HG03039 (cell line): Measurements from ENCODE around the gene FOXQ1.

Experiments used
- ATAC-seq: cut with Tn5 transposase; IDR thresholded peaks from one replicate; pipeline ENCODE4 v1.9.1; 2021; ENCODE audit warnings: mild to moderate bottlenecking, moderate library complexity; ENCODE audit not compliant: unreplicated experiment

The FOXQ1 gene

DNA sequence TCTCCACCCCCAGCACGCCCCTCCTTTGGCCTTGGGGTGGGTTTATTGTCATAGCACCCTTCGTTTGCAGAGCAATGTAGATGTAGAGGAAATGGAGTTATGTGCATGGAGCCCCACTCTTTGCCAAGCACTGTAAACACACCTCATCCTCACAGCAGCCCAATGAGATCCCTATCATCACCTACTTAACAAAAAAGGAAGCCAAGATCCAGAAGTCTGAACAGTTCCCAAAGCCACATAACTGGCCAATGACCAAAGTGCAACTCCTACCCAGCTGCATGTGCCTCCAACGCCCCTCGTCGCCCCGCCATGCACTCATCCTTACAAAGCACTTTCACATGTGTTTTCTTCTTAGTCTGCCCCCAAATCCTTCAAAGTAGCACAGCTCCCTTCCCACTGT lies 21.8 kb upstream of the FOXQ1 start:
- ATAC-seq: no peak

DNA sequence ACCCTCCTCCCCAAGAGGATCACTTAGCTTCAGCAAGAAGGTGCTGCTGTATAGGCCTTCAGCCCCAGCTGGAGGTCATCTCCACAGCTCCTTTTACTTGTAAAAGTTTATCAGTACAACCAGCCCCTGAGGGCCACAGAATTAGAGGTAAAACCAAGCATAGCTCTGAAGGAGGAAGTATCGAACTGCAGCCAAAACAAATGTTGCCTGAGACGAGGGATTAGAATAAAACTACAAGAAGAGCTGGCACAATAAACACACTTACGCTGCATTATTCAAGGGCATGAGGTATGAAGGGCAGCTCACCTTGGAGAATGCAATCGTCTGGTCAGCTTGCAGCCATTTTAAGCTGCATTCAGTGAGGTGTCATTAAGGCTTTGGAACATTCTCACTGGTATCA lies 21.1 kb upstream of the FOXQ1 start:
- no peak for ATAC-seq

DNA sequence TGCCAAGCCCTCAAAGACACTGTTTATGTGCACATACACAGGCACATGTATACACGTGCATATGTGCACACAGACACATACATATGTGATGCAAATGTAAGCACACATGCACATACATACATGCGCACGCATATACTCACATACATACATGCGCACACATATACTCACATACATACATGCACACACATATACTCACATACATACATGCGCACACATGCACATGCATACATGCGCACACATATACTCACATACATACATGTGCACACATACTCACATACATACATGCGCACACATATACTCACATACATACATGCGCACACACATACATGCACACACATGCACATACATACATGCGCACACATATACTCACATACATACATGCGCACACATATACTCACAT lies 20.5 kb upstream of the FOXQ1 start:
- no peak for ATAC-seq

DNA sequence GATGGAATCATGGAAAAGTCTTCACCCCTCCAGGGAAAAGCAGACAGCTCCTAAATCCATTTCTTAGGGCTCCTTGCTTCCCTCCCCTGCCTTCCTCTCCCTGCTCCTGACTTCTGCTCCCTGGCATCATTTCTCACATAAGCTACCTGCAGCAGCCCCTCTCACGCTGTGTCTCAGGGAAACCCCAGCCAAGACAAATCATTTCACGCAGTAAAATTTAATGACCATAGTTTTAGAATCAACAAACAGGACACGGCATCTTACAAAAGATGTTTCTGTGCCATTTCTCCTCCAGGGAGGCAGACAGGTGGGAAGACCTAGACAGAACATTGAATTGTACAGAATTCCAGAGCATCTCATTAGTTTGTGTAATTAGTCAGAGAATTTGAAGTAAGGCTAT lies 16.5 kb upstream of the FOXQ1 start:
- ATAC-seq: no peak

DNA sequence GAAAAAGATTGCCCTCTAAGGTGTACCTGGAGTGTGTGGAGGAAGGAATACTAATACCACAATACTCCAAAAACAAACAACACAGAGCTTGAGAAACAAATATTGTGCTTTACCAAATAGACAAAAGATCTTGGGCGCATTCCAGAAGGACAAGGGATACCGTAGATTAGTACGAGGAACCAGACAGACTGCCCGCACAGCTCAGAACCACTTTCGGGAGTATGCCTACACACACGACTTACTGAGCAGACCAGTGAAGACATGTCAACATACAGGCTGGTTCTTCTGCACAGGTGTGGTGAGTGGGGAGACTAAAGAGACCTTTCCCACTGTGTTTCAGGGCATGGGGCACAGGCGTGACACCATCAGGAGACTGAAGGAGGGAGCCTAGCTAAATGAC lies 15.8 kb upstream of the FOXQ1 start:
- no peak for ATAC-seq

DNA sequence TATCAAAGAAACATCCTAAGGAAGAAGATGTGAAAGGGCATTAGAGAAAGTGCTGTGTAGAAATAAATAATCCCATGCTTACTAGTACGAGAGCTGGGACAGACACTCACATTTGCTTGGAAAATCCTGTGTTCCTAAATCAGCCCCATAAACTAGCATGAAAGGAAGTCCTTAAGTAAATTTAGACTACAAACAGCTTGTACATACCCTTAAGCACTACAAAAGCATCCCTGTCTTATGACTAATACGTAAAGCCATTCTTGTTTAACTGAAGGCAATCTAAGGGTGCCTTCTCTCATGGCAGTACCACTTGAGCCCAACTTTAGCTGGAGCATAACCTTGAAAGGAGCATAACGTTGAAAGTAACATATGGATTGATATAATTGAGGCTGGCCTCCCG lies 15.4 kb upstream of the FOXQ1 start:
- ATAC-seq: no peak

DNA sequence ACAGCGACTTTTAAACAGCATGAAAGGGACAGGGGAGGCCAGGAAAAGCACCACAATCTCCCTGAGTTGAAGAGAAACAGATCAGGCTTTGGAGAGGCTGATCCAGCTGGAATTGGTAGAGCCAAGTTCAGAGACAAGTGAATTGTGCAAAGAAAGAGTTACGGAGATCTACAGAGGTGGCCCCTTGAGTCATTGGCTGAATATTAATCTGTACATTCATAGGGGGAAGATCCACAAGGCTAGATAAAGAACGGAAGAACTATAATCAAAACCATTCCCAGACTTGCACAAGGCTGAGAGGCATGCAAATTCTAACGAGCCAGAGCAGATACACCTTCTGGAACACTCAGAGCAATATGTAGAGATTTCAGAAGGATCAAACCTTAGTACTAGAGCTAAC lies 14.2 kb upstream of the FOXQ1 start:
- no peak for ATAC-seq

DNA sequence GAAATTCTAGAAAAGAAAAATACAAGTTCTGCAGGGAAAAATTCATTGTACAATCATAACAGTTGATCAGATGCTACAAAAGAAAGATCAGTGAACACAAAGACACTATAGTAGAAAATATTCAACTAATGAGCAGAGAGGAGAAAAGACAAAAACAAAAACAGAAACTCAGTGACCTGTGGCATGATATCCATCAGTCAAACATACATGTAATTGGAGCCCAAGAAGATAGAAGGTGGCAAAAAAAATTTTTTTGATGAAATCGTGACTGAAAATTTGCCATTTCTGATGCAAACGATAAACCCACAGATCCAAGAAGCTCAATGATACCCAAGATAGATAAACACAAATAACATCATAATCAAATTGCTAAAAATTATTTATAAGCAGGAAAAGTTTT lies 13.1 kb upstream of the FOXQ1 start:
- ATAC-seq: no peak

DNA sequence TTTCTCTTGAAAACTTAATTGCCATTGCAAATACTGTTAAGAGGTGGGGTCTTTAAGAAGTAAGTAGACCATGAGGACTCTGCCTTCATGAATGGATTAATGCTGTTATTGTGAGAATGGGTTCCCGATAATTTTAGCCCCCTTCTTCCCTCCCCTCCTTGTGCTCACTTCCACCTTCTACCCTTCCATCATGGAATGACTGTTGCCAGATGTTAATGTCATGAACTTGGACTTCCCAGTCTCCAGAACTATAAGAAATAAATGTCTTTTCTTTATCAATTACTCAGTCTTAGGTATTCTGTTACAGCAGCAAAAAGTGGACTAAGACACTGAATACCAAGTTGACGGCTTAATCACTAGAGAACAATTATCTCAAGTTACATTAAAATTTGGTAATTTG lies 5.8 kb upstream of the FOXQ1 start:
- ATAC-seq: no peak

DNA sequence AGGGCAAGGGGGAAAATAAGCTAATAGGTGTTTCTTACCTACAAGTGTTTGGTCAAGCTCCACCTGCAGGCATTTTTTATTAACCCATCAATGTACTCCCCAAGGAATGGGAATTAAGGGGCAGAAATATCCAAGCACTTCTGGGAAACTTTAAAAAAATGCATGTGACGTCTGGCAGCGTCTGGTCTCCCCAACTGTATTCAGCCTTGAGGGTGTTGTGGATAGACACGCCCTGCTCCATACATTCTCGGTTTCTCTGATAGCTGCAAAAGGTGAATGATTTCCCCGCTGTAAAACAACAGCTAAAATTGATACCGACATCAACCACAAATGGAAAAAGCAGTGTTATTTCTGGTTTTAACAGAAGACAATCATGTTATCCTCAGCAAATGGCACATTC lies 2.5 kb upstream of the FOXQ1 start:
- ATAC-seq: no peak

DNA sequence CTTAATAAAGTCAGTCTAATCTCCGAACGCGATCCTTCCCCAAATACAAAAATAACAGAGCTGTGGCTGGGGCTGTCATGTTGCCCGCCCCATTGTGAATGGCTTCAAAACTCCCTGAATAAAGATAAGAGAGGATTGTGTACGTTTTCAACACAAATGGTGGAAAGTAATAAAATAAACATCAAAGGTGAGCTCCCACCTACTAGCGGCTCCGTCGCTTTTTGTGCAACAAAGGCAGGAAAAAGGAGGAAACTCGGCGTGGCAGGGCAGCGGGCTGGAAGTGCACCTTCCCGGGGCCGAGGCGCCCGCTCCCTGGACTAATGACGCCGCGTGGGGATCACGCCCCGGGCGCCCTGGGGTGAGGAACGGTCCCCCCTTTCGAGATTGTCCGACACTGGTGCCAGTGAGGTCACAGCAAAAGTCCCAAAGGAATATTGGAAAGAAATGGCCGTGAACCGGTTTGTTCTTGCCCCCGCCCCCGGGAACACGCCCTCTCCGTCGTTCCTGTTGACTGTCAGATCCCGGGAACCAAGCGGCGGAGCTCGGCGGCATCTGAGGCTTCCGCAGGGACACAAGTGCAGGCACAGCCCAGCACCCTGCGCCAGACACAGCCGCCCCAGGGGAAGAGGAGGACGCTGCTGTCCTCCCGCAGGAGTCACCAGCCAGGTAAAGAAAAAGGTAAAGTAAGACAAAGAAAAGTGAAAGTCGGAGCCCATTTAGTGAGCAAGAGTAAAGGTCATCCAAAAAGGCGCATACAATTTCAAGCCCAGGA lies 1.1 kb upstream of the FOXQ1 start:
- ATAC-seq: no peak

DNA sequence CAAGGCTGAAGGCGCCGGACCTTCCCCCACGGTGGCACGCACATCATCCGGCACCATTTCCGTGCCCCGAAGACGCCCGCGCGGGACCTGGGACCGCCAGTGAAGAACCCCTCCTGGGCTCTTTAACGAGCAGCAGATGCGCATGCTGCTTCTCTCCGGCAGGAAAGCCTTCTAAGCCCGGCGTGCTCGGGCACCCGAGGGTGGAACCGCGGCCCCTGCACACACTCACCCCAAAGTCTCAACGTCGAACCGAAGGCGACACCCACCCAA lies 240 bp downstream of the FOXQ1 start:
- ATAC-seq: no peak

DNA sequence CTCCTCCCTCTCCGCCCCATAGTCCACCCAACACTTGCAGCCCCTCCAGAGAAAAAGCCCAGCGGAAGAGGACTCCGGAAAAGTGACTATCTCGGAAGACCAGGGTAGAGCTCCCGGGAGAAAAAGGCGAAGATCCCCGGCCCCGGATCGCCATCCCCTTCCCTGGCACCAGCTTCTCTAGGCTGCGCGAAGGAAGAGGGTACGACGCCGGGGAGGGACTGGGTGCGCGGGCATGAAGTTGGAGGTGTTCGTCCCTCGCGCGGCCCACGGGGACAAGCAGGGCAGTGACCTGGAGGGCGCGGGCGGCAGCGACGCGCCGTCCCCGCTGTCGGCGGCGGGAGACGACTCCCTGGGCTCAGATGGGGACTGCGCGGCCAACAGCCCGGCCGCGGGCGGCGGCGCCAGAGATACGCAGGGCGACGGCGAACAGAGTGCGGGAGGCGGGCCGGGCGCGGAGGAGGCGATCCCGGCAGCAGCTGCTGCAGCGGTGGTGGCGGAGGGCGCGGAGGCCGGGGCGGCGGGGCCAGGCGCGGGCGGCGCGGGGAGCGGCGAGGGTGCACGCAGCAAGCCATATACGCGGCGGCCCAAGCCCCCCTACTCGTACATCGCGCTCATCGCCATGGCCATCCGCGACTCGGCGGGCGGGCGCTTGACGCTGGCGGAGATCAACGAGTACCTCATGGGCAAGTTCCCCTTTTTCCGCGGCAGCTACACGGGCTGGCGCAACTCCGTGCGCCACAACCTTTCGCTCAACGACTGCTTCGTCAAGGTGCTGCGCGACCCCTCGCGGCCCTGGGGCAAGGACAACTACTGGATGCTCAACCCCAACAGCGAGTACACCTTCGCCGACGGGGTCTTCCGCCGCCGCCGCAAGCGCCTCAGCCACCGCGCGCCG lies 822 bp downstream of the FOXQ1 start:
- no peak for ATAC-seq

DNA sequence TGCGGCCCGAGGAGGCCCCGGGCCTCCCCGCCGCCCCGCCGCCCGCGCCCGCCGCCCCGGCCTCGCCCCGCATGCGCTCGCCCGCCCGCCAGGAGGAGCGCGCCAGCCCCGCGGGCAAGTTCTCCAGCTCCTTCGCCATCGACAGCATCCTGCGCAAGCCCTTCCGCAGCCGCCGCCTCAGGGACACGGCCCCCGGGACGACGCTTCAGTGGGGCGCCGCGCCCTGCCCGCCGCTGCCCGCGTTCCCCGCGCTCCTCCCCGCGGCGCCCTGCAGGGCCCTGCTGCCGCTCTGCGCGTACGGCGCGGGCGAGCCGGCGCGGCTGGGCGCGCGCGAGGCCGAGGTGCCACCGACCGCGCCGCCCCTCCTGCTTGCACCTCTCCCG lies 1.5 kb downstream of the FOXQ1 start:
- no peak for ATAC-seq

DNA sequence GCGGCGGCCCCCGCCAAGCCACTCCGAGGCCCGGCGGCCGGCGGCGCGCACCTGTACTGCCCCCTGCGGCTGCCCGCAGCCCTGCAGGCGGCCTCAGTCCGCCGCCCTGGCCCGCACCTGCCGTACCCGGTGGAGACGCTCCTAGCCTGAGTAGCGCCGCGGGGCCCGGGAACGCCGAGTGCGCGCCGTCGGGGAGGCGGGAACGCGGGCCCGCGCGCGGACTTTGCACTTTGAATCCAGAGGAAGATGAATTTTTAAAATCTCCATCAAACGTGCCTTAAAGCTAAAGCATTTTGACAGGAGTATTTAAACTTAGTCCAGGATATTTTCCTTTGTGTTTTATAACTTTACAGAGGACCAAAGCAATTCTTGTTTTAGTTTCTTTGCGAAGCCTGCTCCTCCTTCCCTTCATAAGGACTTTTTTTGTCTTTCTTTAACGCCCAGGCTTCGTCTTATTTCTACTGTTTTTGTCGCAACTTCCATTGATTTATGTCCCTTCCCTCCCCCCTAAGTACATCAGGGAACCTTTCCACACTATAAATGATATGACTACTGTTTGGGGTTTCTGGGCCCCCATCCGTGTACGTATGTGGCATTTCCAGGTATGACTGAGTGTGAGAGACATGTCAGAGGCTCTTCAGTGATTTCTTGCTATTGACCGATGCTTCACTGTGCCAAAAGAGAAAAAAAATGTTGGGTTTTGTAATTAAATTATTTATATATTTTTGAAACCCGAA lies 2.0 kb downstream of the FOXQ1 start:
- ATAC-seq: no peak

DNA sequence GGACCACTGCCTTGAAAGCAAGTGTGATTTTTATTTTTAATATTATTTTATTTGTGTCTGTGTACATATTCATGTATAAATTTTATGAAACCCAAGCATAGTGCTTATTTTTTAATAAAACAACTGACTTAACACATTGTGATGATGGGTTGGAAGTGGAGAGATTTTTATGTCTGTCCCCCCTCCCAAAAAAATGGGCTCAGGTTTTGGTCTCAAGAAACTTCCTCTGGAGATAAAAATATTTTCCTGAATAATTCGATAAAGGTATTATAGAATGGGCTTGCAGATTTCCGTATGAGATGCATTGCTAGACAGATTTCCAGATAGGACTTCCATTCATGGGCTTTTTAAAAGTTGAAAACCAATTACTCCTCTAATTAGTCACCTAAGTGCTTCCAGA lies 2.7 kb downstream of the FOXQ1 start:
- ATAC-seq: no peak

DNA sequence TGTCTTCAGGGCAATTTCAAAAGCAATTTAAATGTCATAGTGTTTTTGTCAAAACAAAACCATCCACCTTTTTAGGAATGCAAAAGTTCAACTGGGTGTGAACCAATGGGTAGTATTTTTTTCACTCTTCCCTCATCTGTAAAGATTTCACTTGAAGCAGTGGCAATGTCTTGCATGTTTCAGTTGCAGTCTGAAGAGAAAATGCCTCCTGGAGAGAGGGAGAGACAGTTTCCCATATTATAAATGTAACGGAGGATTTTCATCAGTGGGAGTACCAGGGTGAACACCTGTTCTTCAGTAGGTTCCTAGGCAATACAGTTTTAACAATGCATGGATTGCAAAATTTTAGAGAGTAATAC lies 3.3 kb downstream of the FOXQ1 start:
- no peak for ATAC-seq

DNA sequence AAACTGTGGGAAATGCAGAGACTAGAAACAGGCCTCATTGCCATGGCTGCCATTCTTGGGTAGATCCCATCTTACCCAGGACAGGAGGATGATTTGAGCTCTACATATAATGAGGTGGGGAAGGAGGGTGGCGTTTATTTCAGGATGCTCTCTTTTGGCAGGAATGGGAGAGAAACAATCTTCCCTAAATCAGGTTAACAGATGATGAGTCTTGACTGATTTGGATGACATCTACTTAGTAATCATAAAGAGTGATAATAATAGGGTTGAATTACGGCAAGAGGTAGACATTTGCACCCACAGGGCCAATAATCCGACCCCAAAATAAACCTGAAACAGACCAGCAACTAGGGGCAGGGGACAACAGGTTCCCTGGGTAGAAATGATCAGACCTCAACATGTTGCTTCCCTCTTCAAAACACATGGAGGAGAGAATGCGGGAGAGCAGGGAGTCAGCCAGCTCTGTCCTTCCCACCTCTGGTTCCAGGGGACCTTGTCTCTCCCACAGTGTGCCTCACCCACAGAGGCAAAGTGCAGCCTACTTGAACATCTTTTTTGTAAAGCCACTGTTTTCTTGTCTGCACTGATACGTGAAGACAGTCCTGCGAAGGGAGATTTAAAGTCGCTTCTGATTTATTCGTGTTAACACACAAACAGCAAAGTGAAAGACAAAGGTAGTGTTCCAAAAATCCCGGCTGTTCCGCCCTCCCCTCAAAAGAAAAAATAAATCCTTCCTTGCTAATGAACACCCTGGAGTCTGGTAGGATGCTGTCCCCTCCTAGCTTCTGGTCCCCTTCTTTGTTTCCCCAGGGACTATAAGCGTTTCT lies 3.9 kb downstream of the FOXQ1 start:
- ATAC-seq: no peak

DNA sequence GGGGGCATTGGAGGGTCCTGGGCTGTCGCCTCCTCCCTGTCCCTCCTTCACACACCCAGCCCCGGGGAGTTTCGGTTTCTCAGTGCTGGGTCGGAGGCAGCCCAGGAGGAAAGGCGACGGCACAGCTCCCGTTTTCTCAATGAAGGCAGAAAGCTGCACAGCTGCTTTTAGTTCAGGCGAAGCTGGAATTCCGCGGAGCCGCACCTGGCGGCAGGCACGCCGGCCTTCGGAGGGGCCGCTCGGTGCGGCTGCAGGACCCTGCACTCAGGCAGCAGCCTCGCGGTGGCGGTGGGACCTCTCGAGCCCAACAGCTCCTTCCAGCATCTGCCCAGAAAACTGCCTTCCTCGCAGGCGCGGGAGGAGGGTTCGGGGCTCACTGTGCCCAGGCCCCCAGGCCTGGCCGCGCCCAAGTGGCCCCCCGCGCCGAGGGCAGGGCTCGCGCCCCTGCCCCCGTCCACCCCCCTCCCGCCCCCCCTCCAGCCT lies 4.6 kb downstream of the FOXQ1 start:
- ATAC-seq: no peak

DNA sequence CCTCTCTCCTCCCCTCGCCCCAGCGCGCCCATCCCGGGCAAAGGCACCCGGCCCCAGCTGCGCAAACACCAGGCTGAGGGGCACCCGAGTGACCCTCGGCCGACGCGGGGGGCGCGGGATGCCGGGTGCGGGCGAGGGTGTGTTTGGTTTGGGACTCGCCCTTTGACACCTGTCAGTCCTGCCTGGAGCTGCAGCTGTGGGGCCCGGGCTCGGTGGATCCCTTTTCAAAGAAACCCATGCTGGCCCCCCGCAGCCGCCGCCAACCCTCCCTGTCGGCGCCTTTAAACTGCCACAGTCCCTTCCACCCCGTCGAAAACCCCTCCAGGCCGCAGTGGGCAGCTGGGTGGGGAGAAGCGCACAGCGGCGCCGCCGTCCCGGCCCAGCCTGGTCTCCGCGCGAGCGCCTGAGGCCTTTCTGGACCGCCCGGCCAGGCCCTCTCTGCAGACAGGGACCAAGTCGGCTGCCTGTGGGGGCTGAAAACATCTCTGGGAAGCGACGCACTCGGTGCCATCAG lies 5.5 kb downstream of the FOXQ1 start:
- no peak for ATAC-seq

DNA sequence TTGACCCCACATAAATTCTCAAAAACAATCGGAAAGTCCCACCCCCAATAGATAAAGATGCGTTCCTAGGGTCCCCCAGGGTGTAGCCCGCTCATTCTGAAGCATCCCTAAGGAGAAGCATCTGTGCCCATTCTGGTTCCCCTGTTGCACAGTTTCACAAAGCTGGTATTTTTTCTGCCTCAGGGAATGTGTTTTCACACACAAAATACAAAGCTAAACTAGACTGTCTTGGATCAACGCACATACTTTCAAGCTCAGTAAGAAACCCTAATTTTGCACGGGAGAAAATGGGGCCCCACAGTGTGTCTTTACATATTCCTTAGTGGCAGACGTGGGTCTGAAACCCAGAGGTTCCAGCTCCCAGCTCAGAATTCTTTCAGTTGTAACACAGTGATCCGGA lies 6.1 kb downstream of the FOXQ1 start:
- ATAC-seq: no peak
